ENCODE results near the gene NUMBL. TPM values are rescaled to one million over a fixed set of nuclear protein-coding genes. Genes with fewer than 3 reads are reported as not detected.
A peak's percentile ranks its signal among the peaks of the same experiment; 100 is the strongest.

Gene NUMBL
- total and polyA plus RNA-seq, 2 of the 13 experiments (the other 11 are each of a cell fraction or from before 2014, with no cell fraction given), result 0.49 to 2.3 TPM

- in situ Hi-C loops (cut with HindIII; ENCODE audit: extremely low pct_ligation_motif_present, low pct_unique_long_range_greater_than_20kb), result loop anchor here (5.0 to 25.0 kb wide), 3 partner anchors 38 to 473 kb away; no protein-coding TSS in a partner anchor
- BruUV-seq (replicated peaks), result no TSS peak
- FAIRE-seq (no peak), ATAC-seq (peak; percentile 18), DNase-seq (ENCODE audit: low spot score) (no peak)
- Histone ChIP-seq H3K9ac (ENCODE audit: insufficient read depth, low read depth, low read length) (peak overlapping the region; percentile 41; the same call in 1 of the 2 replicates), H3K36me3 (replicated peaks in 1 of 2; ENCODE audit: control insufficient read depth in 1 of 2, insufficient read depth in 2 of 2, low read length in 2 of 2) (no peaks in the 10 kb centered on the region), H3K4me3 (replicated peaks in 1 of 3; ENCODE audit: insufficient read depth in 1 of 3, low read depth in 2 of 3, low read length in 3 of 3) (peak overlapping the region; percentile 64 to 77 (median 65); a peak in 5 of 6 replicates), H3K27me3 (ENCODE audit: control insufficient read depth in 1 of 2, insufficient read depth in 2 of 2, low read length in 2 of 2) (peaks cover 3 to 22% of the 10 kb centered on the region in 2 experiments; a peak in 2 of 5 replicates), H3K9me3 (ENCODE audit: low read length) (no peaks in the 10 kb centered on the region), H3K27ac (ENCODE audit: extremely low read length, insufficient read depth, low read length) (no peak overlapping the region), H3K4me1 (ENCODE audit: insufficient read depth, low read length) (peaks cover 11% of the 10 kb centered on the region), H2AFZ (ENCODE audit: low read length) (peak overlapping the region; percentile 48), H4K20me1 (ENCODE audit: insufficient read depth, low read length) (no peaks in the 10 kb centered on the region), H3K4me2 (ENCODE audit: low read depth, low read length) (peak overlapping the region; percentile 86), H3K79me2 (ENCODE audit: insufficient read depth, low read length) (no peaks in the 10 kb centered on the region)
- peak; percentile 66 for TF ChIP-seq FOSL2 (CRISPR knock-in tag; IDR thresholded peaks at IDR 0.05)
- TF ChIP-seq GTF2F1 (IDR thresholded peaks at IDR 0.05; ENCODE audit: low read length), result no peak
- ChIA-PET POLR2A (interaction anchor here (1.0 to 1.7 kb wide), 7 partner anchors 38 to 159 kb away, joined by 3 to 5 read pairs (median 4); partner anchors contain the start of genes ACTMAP, COQ8B, EGLN2 and ITPKC), CTCF (ENCODE audit: low intra/inter-chr PET ratio, low total read pairs) (interaction anchor here (1.0 to 2.6 kb wide), 5 partner anchors 39 to 480 kb away, joined by 3 to 19 read pairs (median 5); no protein-coding TSS in a partner anchor)
- intact Hi-C loops (cut with micrococcal nuclease; ENCODE audit: unreplicated experiment), result loop anchor here (1.0 to 10.0 kb wide), 4 partner anchors 38 to 478 kb away; no protein-coding TSS in a partner anchor
- 54% methylated on average over 16 of the region's 24 CpGs for WGBS (ENCODE audit: low lambda C conversion rate)
Observed at GRCh38 chr19:40663695-40664692, 26.5 kb downstream of the NUMBL start.

GRCh38 chr19:40662925-40663694 is 27.3 kb downstream of the NUMBL start:
- POLR2A ChIA-PET, result interaction anchor here (1.0 to 1.7 kb wide), 7 partner anchors 39 to 160 kb away, joined by 3 to 5 read pairs (median 4); partner anchors contain the start of genes ACTMAP, COQ8B, EGLN2 and ITPKC
- CTCF ChIA-PET (ENCODE audit: low intra/inter-chr PET ratio, low total read pairs), result interaction anchor here (1.0 to 2.6 kb wide), 6 partner anchors 29 to 481 kb away, joined by 3 to 19 read pairs (median 4); no protein-coding TSS in a partner anchor
- Histone ChIP-seq H3K27ac (ENCODE audit: extremely low read length, insufficient read depth, low read length) (no peak overlapping the region), H4K20me1 (ENCODE audit: insufficient read depth, low read length) (no peaks in the 10 kb centered on the region), H3K4me1 (ENCODE audit: insufficient read depth, low read length) (peaks cover 11% of the 10 kb centered on the region), H3K27me3 (ENCODE audit: control insufficient read depth in 1 of 2, insufficient read depth in 2 of 2, low read length in 2 of 2) (peaks cover 3 to 22% of the 10 kb centered on the region in 2 experiments; a peak in 2 of 5 replicates), H3K9ac (ENCODE audit: insufficient read depth, low read depth, low read length) (peak overlapping the region; percentile 41), H3K4me3 (replicated peaks in 1 of 3; ENCODE audit: insufficient read depth in 1 of 3, low read depth in 2 of 3, low read length in 3 of 3) (peak overlapping the region; percentile 64 to 77 (median 65)), H3K9me3 (ENCODE audit: low read length) (no peaks in the 10 kb centered on the region), H3K4me2 (ENCODE audit: low read depth, low read length) (peak overlapping the region; percentile 86), H3K79me2 (ENCODE audit: insufficient read depth, low read length) (no peaks in the 10 kb centered on the region), H2AFZ (ENCODE audit: low read length) (peak overlapping the region; percentile 48), H3K36me3 (replicated peaks in 1 of 2; ENCODE audit: control insufficient read depth in 1 of 2, insufficient read depth in 2 of 2, low read length in 2 of 2) (no peaks in the 10 kb centered on the region)
- ATAC-seq, result peak; percentile 96
- in situ Hi-C loops (cut with HindIII; ENCODE audit: extremely low pct_ligation_motif_present, low pct_unique_long_range_greater_than_20kb) (loop anchor here (5.0 to 25.0 kb wide), 3 partner anchors 39 to 474 kb away; no protein-coding TSS in a partner anchor), intact Hi-C loops (cut with micrococcal nuclease; ENCODE audit: unreplicated experiment) (loop anchor here (1.0 to 10.0 kb wide), 4 partner anchors 39 to 479 kb away; no protein-coding TSS in a partner anchor)
- WGBS (ENCODE audit: low lambda C conversion rate), result 3% methylated on average over 23 of the region's 60 CpGs
- no TSS peak for BruUV-seq (replicated peaks)
- DNase-seq (ENCODE audit: low spot score), result peak; percentile 63
- FAIRE-seq, result no peak
- TF ChIP-seq ZNF34 (CRISPR knock-in tag; IDR thresholded peaks at IDR 0.05; ENCODE audit: borderline replicate concordance), result no peak
- TF ChIP-seq AGO1 (IDR thresholded peaks at IDR 0.05; ENCODE audit: low read depth, low read length, poor library complexity, severe bottlenecking), result peak; percentile 44
- TF ChIP-seq RXRA (CRISPR knock-in tag; IDR thresholded peaks at IDR 0.05), result peak; percentile 55; the same call in 1 of the 2 replicates
- peak; percentile 41 for TF ChIP-seq FOSL2 (CRISPR knock-in tag; IDR thresholded peaks at IDR 0.05)
- peak; percentile 53; the same call in 1 of the 2 replicates for TF ChIP-seq TEAD2 (CRISPR knock-in tag; IDR thresholded peaks at IDR 0.05)
- peak; percentile 62 for TF ChIP-seq GATAD1 (CRISPR knock-in tag; IDR thresholded peaks at IDR 0.05)
- TF ChIP-seq NRL (CRISPR knock-in tag; IDR thresholded peaks at IDR 0.05; ENCODE audit: borderline replicate concordance), result peak; percentile 70
- TF ChIP-seq PHF5A (CRISPR knock-in tag; IDR thresholded peaks at IDR 0.05; ENCODE audit: low read depth, unreplicated experiment), result peak; percentile 42
- TF ChIP-seq ZBTB33 (CRISPR knock-in tag; IDR thresholded peaks at IDR 0.05), result peak; percentile 60
- peak; percentile 52; the same call in 1 of the 2 replicates for TF ChIP-seq GATAD2A (CRISPR knock-in tag; IDR thresholded peaks at IDR 0.05)

Data from HepG2 (cell line).